Vagina (tissue), 2 donors: ENCODE measurements around the gene MTX1. TPM values are rescaled to one million over a fixed set of nuclear protein-coding genes. Genes with fewer than 3 reads are reported as not detected.
A peak's percentile ranks its signal among the peaks of the same experiment; 100 is the strongest.

ENCODE experiments used
- DNase-seq, 2 donors: peaks; one replicate each; pipeline ENCODE4 v3.0.0-alpha.2; 2017; ENCODE audit errors: extremely low spot score in 2 of 2
- H3K27ac ChIP-seq: fragments of 200-600 bp; sonication (generic); one replicate; pipeline ENCODE4 v1.5.1; 2019
- H3K27me3 ChIP-seq: fragments of 200-600 bp; sonication (generic); one replicate; pipeline ENCODE4 v1.5.1; 2019
- H3K36me3 ChIP-seq, 2 donors: fragments of 200-600 bp; sonication (generic); one replicate each; pipeline ENCODE4 v1.5.1; 2017 to 2019
- H3K4me1 ChIP-seq: fragments of 200-600 bp; sonication (generic); one replicate; pipeline ENCODE4 v1.5.1; 2019
- H3K4me3 ChIP-seq, 2 donors: fragments of 200-600 bp; sonication (generic); 1 replicate in 1 of 2; 2 replicates in 1 of 2; pipeline ENCODE4 v1.5.1; 2016 to 2019
- H3K9me3 ChIP-seq: fragments of 200-600 bp; sonication (generic); one replicate; pipeline ENCODE4 v1.5.1; 2019
- CTCF ChIP-seq, 3 experiments: fragments of 450-650 bp in 2 of 3; fragments of 200-600 bp in 1 of 3; sonication (generic) in 1 of 3; IDR thresholded peaks; one replicate each; pipeline ENCODE4 v1.5.1; 2017 to 2019; ENCODE audit warnings: antibody characterized with exemption in 3 of 3, mild to moderate bottlenecking in 2 of 3, moderate library complexity in 2 of 3
- POLR2A ChIP-seq, 2 donors: fragments of 450-650 bp; IDR thresholded peaks; one replicate each; pipeline ENCODE4 v1.6.1; 2017; ENCODE audit warnings: antibody characterized with exemption in 2 of 2, mild to moderate bottlenecking in 2 of 2, moderate library complexity in 2 of 2
- POLR2AphosphoS5 ChIP-seq, 2 donors: sonication (generic); formaldehyde crosslinking; IDR thresholded peaks; one replicate each; pipeline ENCODE4 v1.9.0; 2017; ENCODE audit warnings: antibody characterized with exemption in 2 of 2, mild to moderate bottlenecking in 2 of 2, low read depth in 1 of 2; ENCODE audit not compliant: insufficient read depth in 1 of 2
- intact Hi-C: fragments of 100-400 bp; cut with DNase I; formaldehyde crosslinking; loops from one replicate; pipeline ENCODE4 v1.15.1; 2023
- microRNA counts, 2 donors: library from miRNA; unstranded; fragments of <30 nt; microRNA quantifications; one replicate each; lab custom pipeline; 2016 to 2017
- total RNA-seq: library from RNA; depleted of rRNA; stranded (reverse); fragments of >200 nt; gene quantifications from one replicate; pipeline ENCODE4 v1.2.3, GENCODE V29; 2016

MTX1 gene
- total RNA-seq, 1 donor from 2014 or later, result 29.5 TPM

GRCh38 chr1:155261852-155262673 lies 53.6 kb downstream of the MTX1 start, which contains the start of gene SCAMP3:
Gene SCAMP3 (minus strand): TSS chr1:155262360. CDS start chr1:155262151, 209 bp downstream.
- Histone ChIP-seq H3K27me3 (no peaks in the 10 kb centered on the region), H3K27ac (peak within 1 kb of the TSS; percentile 70), H3K36me3 (peaks cover 0 to 47% of the 10 kb centered on the region in 2 donors), H3K4me1 (peaks cover 24% of the 10 kb centered on the region), H3K9me3 (no peaks in the 10 kb centered on the region), H3K4me3 (peak within 1 kb of the TSS; percentile 67 to 81)
- DNase-seq, result peak in 1 of 2 donors; percentile 99
- intact Hi-C loops, result no loop called here
- no peak for TF ChIP-seq CTCF (IDR thresholded peaks at IDR 0.05)
- peak; percentile 92 to 99 for TF ChIP-seq POLR2AphosphoS5 (IDR thresholded peaks at IDR 0.05; ENCODE audit: insufficient read depth in 1 of 2, low read depth in 1 of 2)
- peak in 1 of 2 donors; percentile 11 for TF ChIP-seq POLR2A (IDR thresholded peaks at IDR 0.05)

GRCh38 chr1:155263067-155263466 lies 54.6 kb downstream of the MTX1 start:
- TF ChIP-seq CTCF (IDR thresholded peaks at IDR 0.05), result no peak
- TF ChIP-seq POLR2AphosphoS5 (IDR thresholded peaks at IDR 0.05; ENCODE audit: insufficient read depth in 1 of 2, low read depth in 1 of 2), result no peak
- TF ChIP-seq POLR2A (IDR thresholded peaks at IDR 0.05), result no peak
- Histone ChIP-seq H3K4me1 (peaks cover 24% of the 10 kb centered on the region), H3K36me3 (peaks cover 0 to 57% of the 10 kb centered on the region in 2 donors), H3K9me3 (no peaks in the 10 kb centered on the region), H3K27me3 (no peaks in the 10 kb centered on the region), H3K4me3 (no peak overlapping the region), H3K27ac (peak overlapping the region; percentile 70)
- DNase-seq, result no peak
- intact Hi-C loops, result no loop called here

MicroRNAs encoded within 50 kb of the gene (microRNA counts, 767-probe panel; counts per million panel counts)
- microRNA hsa-miR-92b-3p (lab: Ali Mortazavi, UCI), result 238 to 261 counts per million in 2 donors

Other genes starting within 250 kb of the MTX1 start
- gene PYGO2, start 246.9 kb upstream of the MTX1 start, total RNA-seq, result 19.2 TPM
- gene SHC1, start 237.9 kb upstream of the MTX1 start, total RNA-seq, result 110 TPM
- 30.4 TPM for gene CKS1B, start 234.0 kb upstream of the MTX1 start, total RNA-seq
- 20.6 TPM for gene FLAD1, start 225.4 kb upstream of the MTX1 start, total RNA-seq
- not detected for gene LENEP, start 215.1 kb upstream of the MTX1 start, total RNA-seq
- 77.6 TPM for gene ZBTB7B, start 205.9 kb upstream of the MTX1 start, total RNA-seq
- 7.9 TPM for gene DCST2, start 174.9 kb upstream of the MTX1 start, total RNA-seq
- gene DCST1, start 174.9 kb upstream of the MTX1 start, total RNA-seq, result not detected
- gene ADAM15, start 157.4 kb upstream of the MTX1 start, total RNA-seq, result 193 TPM
- gene EFNA4, start 145.0 kb upstream of the MTX1 start, total RNA-seq, result 13.8 TPM
- gene EFNA3, start 129.9 kb upstream of the MTX1 start, total RNA-seq, result 22.3 TPM
- gene EFNA1, start 80.8 kb upstream of the MTX1 start, total RNA-seq, result 57.9 TPM
- gene SLC50A1, start 72.8 kb upstream of the MTX1 start, total RNA-seq, result 11.8 TPM
- gene DPM3, start 68.2 kb upstream of the MTX1 start, total RNA-seq, result 114 TPM
- 117 TPM for gene KRTCAP2, start 35.4 kb upstream of the MTX1 start, total RNA-seq
- 2.7 TPM for gene TRIM46, start 34.8 kb upstream of the MTX1 start, total RNA-seq
- 27.3 TPM for gene THBS3, start 798 bp upstream of the MTX1 start, total RNA-seq
- gene ENTREP3, start 46.8 kb downstream of the MTX1 start, total RNA-seq, result 21.1 TPM
- gene SCAMP3, start 53.7 kb downstream of the MTX1 start, total RNA-seq, result 44.7 TPM
- 48.1 TPM for gene CLK2, start 64.8 kb downstream of the MTX1 start, total RNA-seq
- 4.2 TPM for gene HCN3, start 68.8 kb downstream of the MTX1 start, total RNA-seq
- gene PKLR, start 92.7 kb downstream of the MTX1 start, total RNA-seq, result not detected
- 71.0 TPM for gene FDPS, start 100.2 kb downstream of the MTX1 start, total RNA-seq
- gene RUSC1, start 112.2 kb downstream of the MTX1 start, total RNA-seq, result 24.3 TPM